ENCODE results near the gene POLR2C. TPM values are rescaled to one million over a fixed set of nuclear protein-coding genes. Genes with fewer than 3 reads are reported as not detected.
"Not testable (repeated sequence)": the region's sequence is repeated elsewhere in the genome, so short reads cannot be mapped to it uniquely, and the experiment has no call there.

The POLR2C gene
- total RNA-seq, 5 donors from 2014 or later (not counting 1 experiment from before 2014, with no cell fraction given), result 63.8 to 93.9 (median 69.0) TPM

DNA sequence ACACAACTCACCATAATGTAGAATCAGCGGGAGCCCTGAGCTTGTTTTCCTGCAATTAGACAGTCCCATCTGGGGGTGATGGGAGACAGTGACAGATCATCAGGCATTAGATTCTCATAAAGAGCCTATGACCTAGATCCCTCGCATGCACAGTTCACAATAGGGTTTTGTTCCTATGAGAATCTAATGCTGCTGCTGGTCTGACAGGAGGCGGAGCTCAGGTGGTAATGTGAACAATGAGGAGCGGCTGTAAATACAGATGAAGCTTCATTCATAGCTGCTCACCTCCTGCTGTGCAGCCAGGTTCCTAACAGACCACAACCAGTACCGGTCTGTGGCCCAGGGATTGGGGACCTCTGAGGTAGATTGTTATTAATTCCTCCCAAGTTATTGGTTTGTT, 26.8 kb downstream of the POLR2C start:
- WGBS (ENCODE audit: insufficient coverage), result 80% methylated on average over 1 of the region's 5 CpGs
- no peak for ATAC-seq (replicated peaks in 1 of 4)
- POLR2A ChIA-PET, result interaction anchor here in 1 of 2 donors (0.6 kb wide), 1 partner anchor 65 kb away, joined by 3 read pairs; no protein-coding TSS in a partner anchor

GRCh38 chr16:57493767-57494166, 31.3 kb downstream of the POLR2C start:
- H3K4me3 Mint-ChIP-seq, result no peak overlapping the region
- Histone ChIP-seq H3K4me3 (ENCODE audit: control insufficient read depth in 1 of 2, extremely low read depth in 1 of 2, low read length in 1 of 2) (no peak overlapping the region), H3K27ac (ENCODE audit: low read length) (no peak overlapping the region), H3K9me3 (no peaks in the 10 kb centered on the region), H3K36me3 (ENCODE audit: control insufficient read depth in 2 of 2, extremely low read depth in 1 of 2, insufficient read depth in 1 of 2, low read length in 1 of 2) (no peaks in the 10 kb centered on the region), H3K4me1 (ENCODE audit: control insufficient read depth in 1 of 2, extremely low read depth in 1 of 2, insufficient read depth in 2 of 2, low read length in 2 of 2) (no peaks in the 10 kb centered on the region), H3K27me3 (replicated peaks in 1 of 2; ENCODE audit: control insufficient read depth in 2 of 2, extremely low read depth in 1 of 2, insufficient read depth in 2 of 2, low read length in 1 of 2) (peaks cover 0 to 14% of the 10 kb centered on the region in 2 experiments)
- no peaks in the 10 kb centered on the region for H3K4me1 Mint-ChIP-seq
- POLR2A ChIA-PET, result no interaction called here
- CTCF ChIA-PET, result no interaction called here
- no peaks in the 10 kb centered on the region for H3K9me3 Mint-ChIP-seq
- ATAC-seq (replicated peaks in 1 of 4), result no peak
- peaks cover 1 to 3% of the 10 kb centered on the region in 2 donors for H3K27me3 Mint-ChIP-seq
- no peak for DNase-seq
- no CpG with 5 or more reads among the region's 4 CpGs for WGBS (ENCODE audit: insufficient coverage)
- no peak overlapping the region for H3K27ac Mint-ChIP-seq
- H3K36me3 Mint-ChIP-seq, result no peaks in the 10 kb centered on the region

More for the DNA sequence above, 26.8 kb downstream of the POLR2C start:
- DNase-seq, result no peak
- CTCF ChIA-PET, result no interaction called here
- Histone ChIP-seq H3K27me3 (replicated peaks in 1 of 2; ENCODE audit: control insufficient read depth in 2 of 2, extremely low read depth in 1 of 2, insufficient read depth in 2 of 2, low read length in 1 of 2) (peaks cover 0 to 6% of the 10 kb centered on the region in 2 experiments), H3K9me3 (no peaks in the 10 kb centered on the region), H3K4me3 (ENCODE audit: control insufficient read depth in 1 of 2, extremely low read depth in 1 of 2, low read length in 1 of 2) (no peak overlapping the region), H3K4me1 (ENCODE audit: control insufficient read depth in 1 of 2, extremely low read depth in 1 of 2, insufficient read depth in 2 of 2, low read length in 2 of 2) (peaks cover 0 to 25% of the 10 kb centered on the region in 2 experiments), H3K27ac (ENCODE audit: low read length) (no peak overlapping the region), H3K36me3 (ENCODE audit: control insufficient read depth in 2 of 2, extremely low read depth in 1 of 2, insufficient read depth in 1 of 2, low read length in 1 of 2) (no peaks in the 10 kb centered on the region)
- peaks cover 0 to 1% of the 10 kb centered on the region in 2 donors for H3K27me3 Mint-ChIP-seq
- H3K9me3 Mint-ChIP-seq, result no peaks in the 10 kb centered on the region
- H3K4me3 Mint-ChIP-seq, result no peak overlapping the region
- no peak overlapping the region for H3K27ac Mint-ChIP-seq
- no peaks in the 10 kb centered on the region for H3K36me3 Mint-ChIP-seq
- peaks cover 17 to 26% (median 25%) of the 10 kb centered on the region in 3 donors for H3K4me1 Mint-ChIP-seq

DNA sequence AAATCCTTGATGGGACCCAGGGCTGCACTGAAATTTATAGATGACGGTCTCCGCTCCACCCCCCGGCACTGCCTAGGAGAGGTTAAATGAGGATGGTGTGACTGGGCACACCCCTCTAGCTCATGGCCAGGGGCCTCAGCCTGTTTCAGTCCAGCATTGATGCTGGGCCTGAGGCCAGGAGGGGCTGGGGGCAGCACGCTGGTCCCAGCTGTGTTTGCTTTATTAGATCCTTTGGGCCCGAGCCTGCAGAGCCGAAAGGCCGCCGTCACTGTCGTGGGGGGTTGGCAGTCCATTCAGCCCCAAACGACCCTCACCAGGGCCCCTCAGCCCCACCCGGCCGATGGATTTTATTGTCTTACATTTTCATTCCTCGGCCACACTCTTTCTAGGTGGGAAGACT, 34.6 kb downstream of the POLR2C start:
- ChIA-PET POLR2A (no interaction called here), CTCF (no interaction called here)
- Mint-ChIP-seq H3K27ac (no peak overlapping the region), H3K36me3 (no peaks in the 10 kb centered on the region), H3K4me1 (peaks cover 8 to 10% (median 10%) of the 10 kb centered on the region in 3 donors), H3K9me3 (no peaks in the 10 kb centered on the region), H3K27me3 (peaks cover 0 to 3% of the 10 kb centered on the region in 2 donors), H3K4me3 (no peak overlapping the region)
- Histone ChIP-seq H3K27me3 (replicated peaks in 1 of 2; ENCODE audit: control insufficient read depth in 2 of 2, extremely low read depth in 1 of 2, insufficient read depth in 2 of 2, low read length in 1 of 2) (peaks cover 0 to 17% of the 10 kb centered on the region in 2 experiments), H3K4me3 (ENCODE audit: control insufficient read depth in 1 of 2, extremely low read depth in 1 of 2, low read length in 1 of 2) (no peak overlapping the region), H3K27ac (ENCODE audit: low read length) (no peak overlapping the region), H3K36me3 (ENCODE audit: control insufficient read depth in 2 of 2, extremely low read depth in 1 of 2, insufficient read depth in 1 of 2, low read length in 1 of 2) (no peaks in the 10 kb centered on the region), H3K9me3 (no peaks in the 10 kb centered on the region), H3K4me1 (ENCODE audit: control insufficient read depth in 1 of 2, extremely low read depth in 1 of 2, insufficient read depth in 2 of 2, low read length in 2 of 2) (peaks cover 3 to 19% of the 10 kb centered on the region in 2 experiments)
- ATAC-seq (replicated peaks in 1 of 4) (no peak), DNase-seq (no peak)
- whole genome bisulfite sequencing (ENCODE audit: insufficient coverage), result 95% methylated on average over 5 of the region's 13 CpGs

DNA sequence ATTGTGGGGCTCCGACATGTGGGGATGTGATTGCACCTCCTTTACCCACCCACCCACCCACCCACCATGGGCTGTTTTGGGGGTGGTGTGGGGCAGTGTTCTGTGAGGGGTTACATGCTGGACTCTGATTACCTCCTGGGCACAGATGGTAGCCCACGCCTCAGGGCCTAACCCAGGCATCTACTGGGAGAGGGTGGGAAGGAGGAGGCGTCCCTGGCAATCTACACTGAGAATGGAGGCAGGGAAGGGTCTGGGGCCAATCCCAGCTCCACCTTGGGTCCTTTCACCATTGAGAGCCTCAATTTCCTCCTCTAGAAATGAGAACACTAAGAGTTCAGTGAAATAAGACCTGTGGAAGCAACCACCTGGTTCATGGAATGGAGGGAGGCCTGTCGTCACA, 35.6 kb downstream of the POLR2C start:
- no peak for DNase-seq
- POLR2A ChIA-PET, result no interaction called here

DNA sequence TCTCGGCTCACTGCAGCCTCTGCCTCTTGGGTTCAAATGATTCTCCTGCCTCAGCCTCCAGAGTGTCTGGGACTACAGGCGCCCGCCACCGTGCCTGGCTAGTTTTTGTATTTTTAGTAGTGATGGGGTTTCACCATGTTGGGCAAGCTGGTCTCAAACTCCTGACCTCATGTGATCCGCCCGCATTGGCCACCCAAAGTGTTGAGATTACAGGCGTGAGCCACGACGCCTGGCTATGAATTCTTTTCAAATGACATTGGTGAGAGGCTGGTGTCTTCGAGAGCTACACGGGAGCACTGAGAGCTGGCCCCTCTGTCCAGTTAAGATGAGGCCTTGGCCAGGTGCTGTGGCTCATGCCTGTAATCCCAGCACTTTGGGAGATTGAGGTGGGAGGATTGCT, 37.5 kb downstream of the POLR2C start:
- CTCF ChIA-PET; H3K9me3 Mint-ChIP-seq; H3K36me3 ChIP-seq (ENCODE audit: control insufficient read depth in 2 of 2, extremely low read depth in 1 of 2, insufficient read depth in 1 of 2, low read length in 1 of 2); H3K27ac Mint-ChIP-seq; POLR2A ChIA-PET; H3K27me3 Mint-ChIP-seq; H3K36me3 Mint-ChIP-seq; H3K9me3 ChIP-seq; H3K4me3 Mint-ChIP-seq; H3K27ac ChIP-seq (ENCODE audit: low read length); DNase-seq; H3K4me3 ChIP-seq (ENCODE audit: control insufficient read depth in 1 of 2, extremely low read depth in 1 of 2, low read length in 1 of 2); ATAC-seq (replicated peaks in 1 of 4): not testable (repeated sequence)
- H3K4me1 ChIP-seq (ENCODE audit: control insufficient read depth in 1 of 2, extremely low read depth in 1 of 2, insufficient read depth in 2 of 2, low read length in 2 of 2), result peaks cover 3 to 19% of the 10 kb centered on the region in 2 experiments
- peaks cover 8 to 10% (median 10%) of the 10 kb centered on the region in 3 donors for H3K4me1 Mint-ChIP-seq
- H3K27me3 ChIP-seq (replicated peaks in 1 of 2; ENCODE audit: control insufficient read depth in 2 of 2, extremely low read depth in 1 of 2, insufficient read depth in 2 of 2, low read length in 1 of 2), result peaks cover 0 to 17% of the 10 kb centered on the region in 2 experiments
- WGBS (ENCODE audit: insufficient coverage), result 96% methylated on average over 4 of the region's 11 CpGs

More for the DNA sequence above, 35.6 kb downstream of the POLR2C start:
- Mint-ChIP-seq H3K27me3 (peaks cover 0 to 3% of the 10 kb centered on the region in 2 donors), H3K36me3 (no peaks in the 10 kb centered on the region), H3K27ac (no peak overlapping the region), H3K4me3 (no peak overlapping the region), H3K4me1 (peaks cover 8 to 10% (median 10%) of the 10 kb centered on the region in 3 donors), H3K9me3 (no peaks in the 10 kb centered on the region)
- H3K27ac ChIP-seq (ENCODE audit: low read length), result no peak overlapping the region
- no peaks in the 10 kb centered on the region for H3K36me3 ChIP-seq (ENCODE audit: control insufficient read depth in 2 of 2, extremely low read depth in 1 of 2, insufficient read depth in 1 of 2, low read length in 1 of 2)
- no peaks in the 10 kb centered on the region for H3K9me3 ChIP-seq
- CTCF ChIA-PET, result no interaction called here
- H3K4me1 ChIP-seq (ENCODE audit: control insufficient read depth in 1 of 2, extremely low read depth in 1 of 2, insufficient read depth in 2 of 2, low read length in 2 of 2), result peaks cover 3 to 19% of the 10 kb centered on the region in 2 experiments
- peaks cover 0 to 13% of the 10 kb centered on the region in 2 experiments for H3K27me3 ChIP-seq (replicated peaks in 1 of 2; ENCODE audit: control insufficient read depth in 2 of 2, extremely low read depth in 1 of 2, insufficient read depth in 2 of 2, low read length in 1 of 2)
- no peak overlapping the region for H3K4me3 ChIP-seq (ENCODE audit: control insufficient read depth in 1 of 2, extremely low read depth in 1 of 2, low read length in 1 of 2)
- no peak for ATAC-seq (replicated peaks in 1 of 4)
- 86% methylated on average over 1 of the region's 4 CpGs for WGBS (ENCODE audit: insufficient coverage)

GRCh38 chr16:57500578-57501111, 38.2 kb downstream of the POLR2C start:
- Mint-ChIP-seq H3K27ac (no peak overlapping the region), H3K4me1 (peaks cover 8 to 10% (median 10%) of the 10 kb centered on the region in 3 donors), H3K27me3 (peaks cover 0 to 3% of the 10 kb centered on the region in 2 donors), H3K4me3 (no peak overlapping the region), H3K36me3 (no peaks in the 10 kb centered on the region), H3K9me3 (no peaks in the 10 kb centered on the region)
- DNase-seq, result no peak
- Histone ChIP-seq H3K4me1 (ENCODE audit: control insufficient read depth in 1 of 2, extremely low read depth in 1 of 2, insufficient read depth in 2 of 2, low read length in 2 of 2) (peaks cover 3 to 19% of the 10 kb centered on the region in 2 experiments), H3K36me3 (ENCODE audit: control insufficient read depth in 2 of 2, extremely low read depth in 1 of 2, insufficient read depth in 1 of 2, low read length in 1 of 2) (no peaks in the 10 kb centered on the region), H3K9me3 (no peaks in the 10 kb centered on the region), H3K4me3 (ENCODE audit: control insufficient read depth in 1 of 2, extremely low read depth in 1 of 2, low read length in 1 of 2) (no peak overlapping the region), H3K27ac (ENCODE audit: low read length) (no peak overlapping the region), H3K27me3 (replicated peaks in 1 of 2; ENCODE audit: control insufficient read depth in 2 of 2, extremely low read depth in 1 of 2, insufficient read depth in 2 of 2, low read length in 1 of 2) (peaks cover 0 to 17% of the 10 kb centered on the region in 2 experiments)
- ATAC-seq (replicated peaks in 1 of 4), result peak; percentile 31 to 45 (median 34)
- 70% methylated on average over 5 of the region's 9 CpGs for WGBS (ENCODE audit: insufficient coverage)
- CTCF ChIA-PET, result no interaction called here
- POLR2A ChIA-PET, result interaction anchor here in 1 of 2 donors (0.5 kb wide), 1 partner anchor 42 kb away, joined by 14 read pairs; no protein-coding TSS in a partner anchor
